Activated T-helper 1 cell treated with anti-CD3 and anti-CD28 coated beads, Interleukin-12 subunit alpha, Interleukin-12 subunit beta, Interleukin-2, Interleukin-4 antibody, amounts not matched to agents 30 ng/mL and 10 ng/mL and 1 ng/mL, durations not matched to agents 14 hours and 24 hours and 36 hours (primary cell): ENCODE measurements around the gene MRAP2. TPM values are rescaled to one million over a fixed set of nuclear protein-coding genes. Genes with fewer than 3 reads are reported as not detected.

ENCODE experiments used
- DNase-seq: peaks from one replicate; pipeline ENCODE4 v3.0.0; 2021; ENCODE audit warnings: low spot score
- H3K27ac Mint-ChIP-seq: one replicate; pipeline ENCODE4 v1.8.0; 2021; ENCODE audit warnings: mild to moderate bottlenecking, mixed read lengths
- H3K27me3 Mint-ChIP-seq: one replicate; pipeline ENCODE4 v1.8.0; 2022; ENCODE audit warnings: mild to moderate bottlenecking, moderate library complexity, mixed read lengths; ENCODE audit not compliant: insufficient read depth
- H3K36me3 Mint-ChIP-seq: one replicate; pipeline ENCODE4 v1.8.0; 2021; ENCODE audit warnings: low read depth, mixed read lengths
- H3K4me1 Mint-ChIP-seq: one replicate; pipeline ENCODE4 v1.8.0; 2021; ENCODE audit warnings: low read depth, mixed read lengths
- H3K4me3 Mint-ChIP-seq: one replicate; pipeline ENCODE4 v1.8.0; 2021; ENCODE audit warnings: mild to moderate bottlenecking, moderate library complexity, mixed read lengths
- H3K9me3 Mint-ChIP-seq: one replicate; pipeline ENCODE4 v1.8.0; 2021; ENCODE audit warnings: mixed read lengths
- intact Hi-C: fragments of 100-400 bp; cut with micrococcal nuclease; formaldehyde crosslinking; loops from one replicate; pipeline ENCODE4 v1.15.1; 2024
- total RNA-seq: library from RNA; stranded (reverse); gene quantifications from 2 replicates; pipeline ENCODE4 v1.2.3, GENCODE V29; 2022

The MRAP2 gene
- total RNA-seq: not detected in 2 replicates

- Mint-ChIP-seq H3K4me3 (peak within 1 kb of the TSS; percentile 37), H3K36me3 (no peaks in the 10 kb centered on the region), H3K9me3 (no peaks in the 10 kb centered on the region), H3K4me1 (no peaks in the 10 kb centered on the region), H3K27ac (no peak within 1 kb of the TSS), H3K27me3 (peaks cover 30% of the 10 kb centered on the region)
- intact Hi-C loops: no loop called here
- no peak for DNase-seq
Measured at GRCh38 chr6:84033523-84034451, at the start of gene MRAP2. Gene MRAP2, plus strand, starts transcription at chr6:84033772. Its CDS starts 21,547 bp downstream, at chr6:84055319.

DNA sequence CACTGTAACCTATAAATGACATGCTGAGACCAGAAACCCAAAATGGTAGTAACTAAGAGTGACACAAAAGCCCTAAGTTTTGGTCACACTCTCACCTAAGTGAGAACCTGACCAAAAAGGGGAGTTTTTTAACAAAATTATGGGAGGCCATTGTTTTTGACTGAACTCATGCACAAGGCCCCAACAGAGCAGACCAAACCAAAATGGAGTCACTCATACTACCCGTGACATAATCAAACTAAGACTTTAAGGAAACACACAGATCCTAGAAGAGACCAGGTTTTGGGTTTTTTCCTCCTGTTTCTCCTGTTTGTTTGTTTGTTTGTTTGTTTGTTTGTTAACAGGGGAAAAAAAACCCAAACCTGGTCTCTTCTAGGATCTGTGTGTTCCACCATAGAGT is 49.2 kb upstream of the MRAP2 start:
- H3K4me1 Mint-ChIP-seq: no peaks in the 10 kb centered on the region
- no peak overlapping the region for H3K27ac Mint-ChIP-seq
- H3K27me3 Mint-ChIP-seq: no peaks in the 10 kb centered on the region
- H3K4me3 Mint-ChIP-seq: no peak overlapping the region
- H3K9me3 Mint-ChIP-seq: no peaks in the 10 kb centered on the region
- intact Hi-C loops: no loop called here
- H3K36me3 Mint-ChIP-seq: no peaks in the 10 kb centered on the region
- DNase-seq: no peak

- Mint-ChIP-seq H3K36me3 (no peaks in the 10 kb centered on the region), H3K4me3 (no peak overlapping the region), H3K4me1 (no peaks in the 10 kb centered on the region), H3K27ac (no peak overlapping the region), H3K9me3 (no peaks in the 10 kb centered on the region), H3K27me3 (no peaks in the 10 kb centered on the region)
- intact Hi-C loops: no loop called here
- no peak for DNase-seq
Measured at GRCh38 chr6:83985308-83985713, 48.3 kb upstream of the MRAP2 start.

- Mint-ChIP-seq H3K4me1 (no peaks in the 10 kb centered on the region), H3K27ac (no peak overlapping the region)
Measured at GRCh38 chr6:83985715-83986114, 47.9 kb upstream of the MRAP2 start.

GRCh38 chr6:83998021-83998584 is 35.5 kb upstream of the MRAP2 start:
- Mint-ChIP-seq H3K4me3 (no peak overlapping the region), H3K4me1 (no peaks in the 10 kb centered on the region), H3K9me3 (no peaks in the 10 kb centered on the region), H3K36me3 (no peaks in the 10 kb centered on the region), H3K27ac (no peak overlapping the region), H3K27me3 (no peaks in the 10 kb centered on the region)
- intact Hi-C loops: no loop called here
- DNase-seq: no peak

More at GRCh38 chr6:83985715-83986114, 47.9 kb upstream of the MRAP2 start:
- DNase-seq: no peak
- Mint-ChIP-seq H3K36me3 (no peaks in the 10 kb centered on the region), H3K4me3 (no peak overlapping the region), H3K9me3 (no peaks in the 10 kb centered on the region), H3K27me3 (no peaks in the 10 kb centered on the region)
- intact Hi-C loops: no loop called here

GRCh38 chr6:84001119-84001518 is 32.5 kb upstream of the MRAP2 start:
- Mint-ChIP-seq H3K27ac (no peak overlapping the region), H3K27me3 (peaks cover 4% of the 10 kb centered on the region), H3K4me3 (no peak overlapping the region), H3K9me3 (no peaks in the 10 kb centered on the region), H3K4me1 (no peaks in the 10 kb centered on the region), H3K36me3 (no peaks in the 10 kb centered on the region)
- intact Hi-C loops: no loop called here
- no peak for DNase-seq

- Mint-ChIP-seq H3K27me3 (peaks cover 4% of the 10 kb centered on the region), H3K9me3 (no peaks in the 10 kb centered on the region), H3K4me1 (no peaks in the 10 kb centered on the region), H3K27ac (no peak overlapping the region), H3K36me3 (no peaks in the 10 kb centered on the region), H3K4me3 (no peak overlapping the region)
- intact Hi-C loops: no loop called here
- DNase-seq: no peak
Measured at GRCh38 chr6:84002226-84002625, 31.3 kb upstream of the MRAP2 start.

DNA sequence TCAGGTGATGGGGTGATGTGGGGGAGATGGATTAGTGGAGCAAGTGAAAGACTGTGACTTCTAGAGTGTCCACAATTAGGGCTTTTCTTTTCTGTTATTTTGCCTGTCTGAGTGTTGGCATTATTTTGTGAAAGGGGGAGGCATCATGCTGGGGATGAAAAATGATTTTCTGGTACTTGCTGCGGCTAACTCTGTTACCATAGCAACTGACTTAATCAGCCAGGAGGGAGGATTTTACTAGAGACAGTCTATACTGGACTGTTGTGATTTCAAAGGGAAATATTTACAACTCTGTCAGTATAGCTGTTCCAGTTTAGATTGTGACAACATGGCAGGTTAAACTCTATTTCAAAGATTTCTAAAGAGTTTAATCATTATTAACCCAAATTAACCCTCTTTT is 30.4 kb upstream of the MRAP2 start:
- H3K27ac Mint-ChIP-seq: no peak overlapping the region
- intact Hi-C loops: no loop called here
- no peaks in the 10 kb centered on the region for H3K9me3 Mint-ChIP-seq
- DNase-seq: no peak
- no peaks in the 10 kb centered on the region for H3K4me1 Mint-ChIP-seq
- H3K27me3 Mint-ChIP-seq: peaks cover 4% of the 10 kb centered on the region
- H3K4me3 Mint-ChIP-seq: no peak overlapping the region
- no peaks in the 10 kb centered on the region for H3K36me3 Mint-ChIP-seq

GRCh38 chr6:84003654-84004053 is 29.9 kb upstream of the MRAP2 start:
- no peak overlapping the region for H3K4me3 Mint-ChIP-seq
- DNase-seq: no peak
- intact Hi-C loops: no loop called here
- H3K9me3 Mint-ChIP-seq: no peaks in the 10 kb centered on the region
- H3K27me3 Mint-ChIP-seq: peaks cover 4% of the 10 kb centered on the region
- H3K4me1 Mint-ChIP-seq: no peaks in the 10 kb centered on the region
- no peaks in the 10 kb centered on the region for H3K36me3 Mint-ChIP-seq
- H3K27ac Mint-ChIP-seq: no peak overlapping the region

DNA sequence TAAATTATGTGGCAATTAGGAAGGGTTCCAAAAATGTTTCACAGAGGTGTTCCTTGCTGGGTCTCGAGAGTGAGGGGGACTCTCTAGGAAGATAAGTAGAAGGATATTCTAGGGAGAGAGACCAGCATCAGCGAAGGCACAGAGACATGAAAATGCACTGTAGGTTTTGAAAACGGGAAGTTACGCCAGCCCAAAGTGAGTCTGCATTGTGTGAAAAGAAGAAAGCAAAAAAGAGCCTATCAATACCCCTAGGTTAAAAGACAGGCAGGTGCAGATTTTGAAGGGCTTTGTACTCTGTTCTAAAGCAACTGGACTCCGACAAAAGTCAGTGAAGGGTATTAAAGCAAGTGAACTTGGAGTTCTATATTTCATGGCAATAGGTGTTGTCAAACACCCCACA is 25.7 kb upstream of the MRAP2 start:
- Mint-ChIP-seq H3K4me3 (no peak overlapping the region), H3K27me3 (peaks cover 4% of the 10 kb centered on the region), H3K4me1 (no peaks in the 10 kb centered on the region), H3K9me3 (no peaks in the 10 kb centered on the region), H3K27ac (no peak overlapping the region), H3K36me3 (no peaks in the 10 kb centered on the region)
- no peak for DNase-seq
- intact Hi-C loops: no loop called here

- H3K27ac Mint-ChIP-seq: no peak overlapping the region
- H3K4me1 Mint-ChIP-seq: no peaks in the 10 kb centered on the region
- H3K27me3 Mint-ChIP-seq: no peaks in the 10 kb centered on the region
- no peaks in the 10 kb centered on the region for H3K36me3 Mint-ChIP-seq
- DNase-seq: no peak
- H3K4me3 Mint-ChIP-seq: no peak overlapping the region
- intact Hi-C loops: no loop called here
- H3K9me3 Mint-ChIP-seq: no peaks in the 10 kb centered on the region
Measured at GRCh38 chr6:84013354-84013753, 20.2 kb upstream of the MRAP2 start.

GRCh38 chr6:84013931-84014330 is 19.6 kb upstream of the MRAP2 start:
- Mint-ChIP-seq H3K9me3 (no peaks in the 10 kb centered on the region), H3K27me3 (no peaks in the 10 kb centered on the region), H3K27ac (no peak overlapping the region), H3K4me3 (no peak overlapping the region), H3K36me3 (no peaks in the 10 kb centered on the region), H3K4me1 (no peaks in the 10 kb centered on the region)
- DNase-seq: no peak
- intact Hi-C loops: no loop called here

DNA sequence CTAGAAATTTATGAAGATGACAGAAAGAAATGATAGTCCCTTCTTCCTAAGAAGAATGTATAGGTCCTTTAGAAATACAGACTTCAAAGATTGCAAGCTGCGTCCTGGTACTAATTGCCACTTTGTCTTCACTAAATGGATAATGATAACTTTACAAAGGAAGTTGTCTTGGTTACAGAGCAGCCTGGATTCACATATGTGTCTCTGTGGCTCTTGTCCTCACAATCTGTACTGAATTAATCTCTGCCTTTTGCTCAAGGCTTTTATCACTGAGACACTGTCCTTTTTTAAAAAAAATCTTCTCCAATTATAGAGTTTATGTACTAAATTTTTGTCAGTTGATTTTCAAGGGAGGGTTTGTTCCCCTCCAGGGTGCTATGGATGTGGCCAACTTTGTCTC is 17.5 kb upstream of the MRAP2 start:
- H3K27ac Mint-ChIP-seq: no peak overlapping the region
- intact Hi-C loops: no loop called here
- H3K9me3 Mint-ChIP-seq: no peaks in the 10 kb centered on the region
- no peak overlapping the region for H3K4me3 Mint-ChIP-seq
- no peaks in the 10 kb centered on the region for H3K36me3 Mint-ChIP-seq
- DNase-seq: no peak
- H3K27me3 Mint-ChIP-seq: no peaks in the 10 kb centered on the region
- H3K4me1 Mint-ChIP-seq: no peaks in the 10 kb centered on the region
